Neural cell (in vitro differentiated cells): ENCODE data around the gene TNIP1. TPM values are rescaled to one million over a fixed set of nuclear protein-coding genes. Genes with fewer than 3 reads are reported as not detected.
A peak's percentile ranks its signal among the peaks of the same experiment; 100 is the strongest.

Experiments
- H2AFZ ChIP-seq: fragments of 200-600, 300-800 bp; sonication (generic), shearing (Covaris generic); 2 replicates; pipeline ENCODE4 v1.6.0; 2014; ENCODE audit warnings: low read depth, mild to moderate bottlenecking, antibody characterized with exemption, low read length, moderate library complexity
- H3F3A ChIP-seq: fragments of 200-600 bp; shearing (Covaris generic); 2 replicates; pipeline ENCODE4 v1.6.1; 2016; ENCODE audit warnings: mild to moderate bottlenecking, moderate library complexity, mixed read lengths, antibody characterized with exemption, low read length; ENCODE audit not compliant: insufficient read depth, poor library complexity, severe bottlenecking
- H3K27ac ChIP-seq: fragments of 200-600, 300-800 bp; sonication (generic), shearing (Covaris generic); 2 replicates; pipeline ENCODE4 v1.5.1; 2014; ENCODE audit warnings: mild to moderate bottlenecking, low read length, moderate library complexity
- H3K27me3 ChIP-seq: fragments of 300-800, 200-600 bp; sonication (generic), shearing (Covaris generic); 2 replicates; pipeline ENCODE4 v1.6.0; 2014; ENCODE audit warnings: mild to moderate bottlenecking, low read depth, low read length, moderate library complexity; ENCODE audit not compliant: insufficient read depth
- H3K36me3 ChIP-seq: fragments of 300-800, 200-600 bp; sonication (generic), shearing (Covaris generic); 2 replicates; pipeline ENCODE4 v1.5.1; 2014; ENCODE audit warnings: mild to moderate bottlenecking, antibody characterized with exemption, low read length, moderate library complexity; ENCODE audit not compliant: insufficient read depth
- H3K4me2 ChIP-seq: fragments of 300-800, 200-600 bp; sonication (generic), shearing (Covaris generic); 2 replicates; pipeline ENCODE4 v1.6.0; 2014; ENCODE audit warnings: mild to moderate bottlenecking, low read length
- H3K4me3 ChIP-seq: fragments of 300-800, 200-600 bp; sonication (generic), shearing (Covaris generic); 2 replicates; pipeline ENCODE4 v1.5.1; 2014; ENCODE audit warnings: mild to moderate bottlenecking, low read length, moderate library complexity
- H3K79me2 ChIP-seq: fragments of 200-600 bp; shearing (Covaris generic); replicated peaks from 2 replicates; pipeline ENCODE4 v1.6.0; 2014; ENCODE audit warnings: mild to moderate bottlenecking, low read length, moderate library complexity; ENCODE audit not compliant: insufficient read depth
- H3K9ac ChIP-seq: fragments of 300-800, 200-600 bp; sonication (generic), shearing (Covaris generic); 2 replicates; pipeline ENCODE4 v1.6.1; 2016; ENCODE audit warnings: mild to moderate bottlenecking, low read length, mixed read lengths
- H3K9me2 ChIP-seq: fragments of 200-600 bp; shearing (Covaris generic); 2 replicates; pipeline ENCODE4 v1.6.1; 2016; ENCODE audit warnings: mild to moderate bottlenecking, low read length, mixed read lengths; ENCODE audit not compliant: insufficient read depth
- H3K9me3 ChIP-seq: fragments of 200-600, 300-800 bp; sonication (generic), shearing (Covaris generic); 2 replicates; pipeline ENCODE4 v1.6.1; 2016; ENCODE audit warnings: mild to moderate bottlenecking, mixed run types, low read length, moderate library complexity, mixed read lengths
- H4K20me1 ChIP-seq: fragments of 200-600 bp; shearing (Covaris generic); 2 replicates; pipeline ENCODE4 v1.6.1; 2016; ENCODE audit warnings: mild to moderate bottlenecking, mixed run types; ENCODE audit not compliant: insufficient read depth
- CTCF ChIP-seq: fragments of 450-650 bp; IDR thresholded peaks from 2 replicates; pipeline ENCODE4 v1.5.1; 2014; ENCODE audit warnings: antibody characterized with exemption, mild to moderate bottlenecking, moderate library complexity; ENCODE audit not compliant: poor library complexity, severe bottlenecking
- EP300 ChIP-seq: fragments of 450-650 bp; conservative IDR thresholded peaks from 2 replicates; pipeline ENCODE4 v1.6.1; 2014; ENCODE audit warnings: antibody characterized with exemption, mild to moderate bottlenecking, moderate library complexity; ENCODE audit not compliant: poor library complexity, severe bottlenecking
- EZH2 ChIP-seq: fragments of 200-600, 300-800 bp; shearing (Covaris generic), sonication (generic); IDR thresholded peaks from 2 replicates; pipeline ENCODE4 v1.6.1; 2014; ENCODE audit warnings: antibody characterized with exemption, low read length, borderline replicate concordance, mild to moderate bottlenecking; ENCODE audit not compliant: insufficient read depth, poor library complexity, severe bottlenecking
- MXI1 ChIP-seq: fragments of 450-650 bp; conservative IDR thresholded peaks from 2 replicates; pipeline ENCODE4 v1.6.1; 2014; ENCODE audit warnings: antibody characterized with exemption, mild to moderate bottlenecking; ENCODE audit not compliant: poor library complexity, severe bottlenecking
- POLR2AphosphoS5 ChIP-seq: IDR thresholded peaks from 2 replicates; pipeline ENCODE4 v1.6.1; 2012
- RAD21 ChIP-seq: fragments of 450-650 bp; conservative IDR thresholded peaks from 2 replicates; pipeline ENCODE4 v1.6.1; 2014; ENCODE audit warnings: antibody characterized with exemption, mild to moderate bottlenecking, moderate library complexity
- REST ChIP-seq: IDR thresholded peaks from 2 replicates; pipeline ENCODE4 v1.6.1; 2012; ENCODE audit warnings: borderline replicate concordance
- SMC3 ChIP-seq: fragments of 450-650 bp; conservative IDR thresholded peaks from 2 replicates; pipeline ENCODE4 v1.6.1; 2014; ENCODE audit warnings: antibody characterized with exemption, mild to moderate bottlenecking, moderate library complexity; ENCODE audit not compliant: poor library complexity
- TAF1 ChIP-seq: IDR thresholded peaks from 2 replicates; pipeline ENCODE4 v1.6.1; 2012; ENCODE audit warnings: low read depth
- polyA plus RNA-seq: library from polyadenylated mRNA; depleted of rRNA; stranded (reverse); fragments of >200 nt; gene quantifications from 2 replicates; pipeline ENCODE4 v1.2.3, GENCODE V29; 2014

The TNIP1 gene
- polyA plus RNA-seq, 1 donor from 2014 or later: 3.3 TPM

GRCh38 chr5:151052836-151053235, 28.0 kb downstream of the TNIP1 start:
- H3K9me3 ChIP-seq: no peaks in the 10 kb centered on the region
- no peak overlapping the region for H3K4me3 ChIP-seq
- H3K27ac ChIP-seq: no peak overlapping the region
- no peaks in the 10 kb centered on the region for H3K9me2 ChIP-seq
- no peaks in the 10 kb centered on the region for H3K36me3 ChIP-seq
- no peak overlapping the region for H2AFZ ChIP-seq
- no peaks in the 10 kb centered on the region for H3K79me2 ChIP-seq
- H4K20me1 ChIP-seq: no peaks in the 10 kb centered on the region
- H3K4me2 ChIP-seq: no peak overlapping the region
- TF ChIP-seq TAF1 (no peak), RAD21 (no peak), MXI1 (no peak), EZH2 (no peak), SMC3 (no peak), CTCF (no peak), REST (no peak), POLR2AphosphoS5 (no peak), EP300 (no peak)
- H3K27me3 ChIP-seq: no peaks in the 10 kb centered on the region
- no peak overlapping the region for H3K9ac ChIP-seq
- no peaks in the 10 kb centered on the region for H3F3A ChIP-seq

- no peak overlapping the region for H3K9ac ChIP-seq
- H3K27me3 ChIP-seq: no peaks in the 10 kb centered on the region
- H3K9me2 ChIP-seq: no peaks in the 10 kb centered on the region
- TF ChIP-seq SMC3 (peak; percentile 2), POLR2AphosphoS5 (no peak)
- H4K20me1 ChIP-seq: no peaks in the 10 kb centered on the region
- H3K4me2 ChIP-seq: no peak overlapping the region
- no peaks in the 10 kb centered on the region for H3F3A ChIP-seq
- no peak overlapping the region for H2AFZ ChIP-seq
- no peaks in the 10 kb centered on the region for H3K79me2 ChIP-seq
- H3K9me3 ChIP-seq: no peaks in the 10 kb centered on the region
- no peak overlapping the region for H3K27ac ChIP-seq
- no peaks in the 10 kb centered on the region for H3K36me3 ChIP-seq
- no peak overlapping the region for H3K4me3 ChIP-seq
Observed at GRCh38 chr5:151051931-151052608, 28.8 kb downstream of the TNIP1 start.
